ENCODE data around the gene LRBA.
"Not testable (repeated sequence)": the region's sequence is repeated elsewhere in the genome, so short reads cannot be mapped to it uniquely, and the experiment has no call there.

The LRBA gene

DNA sequence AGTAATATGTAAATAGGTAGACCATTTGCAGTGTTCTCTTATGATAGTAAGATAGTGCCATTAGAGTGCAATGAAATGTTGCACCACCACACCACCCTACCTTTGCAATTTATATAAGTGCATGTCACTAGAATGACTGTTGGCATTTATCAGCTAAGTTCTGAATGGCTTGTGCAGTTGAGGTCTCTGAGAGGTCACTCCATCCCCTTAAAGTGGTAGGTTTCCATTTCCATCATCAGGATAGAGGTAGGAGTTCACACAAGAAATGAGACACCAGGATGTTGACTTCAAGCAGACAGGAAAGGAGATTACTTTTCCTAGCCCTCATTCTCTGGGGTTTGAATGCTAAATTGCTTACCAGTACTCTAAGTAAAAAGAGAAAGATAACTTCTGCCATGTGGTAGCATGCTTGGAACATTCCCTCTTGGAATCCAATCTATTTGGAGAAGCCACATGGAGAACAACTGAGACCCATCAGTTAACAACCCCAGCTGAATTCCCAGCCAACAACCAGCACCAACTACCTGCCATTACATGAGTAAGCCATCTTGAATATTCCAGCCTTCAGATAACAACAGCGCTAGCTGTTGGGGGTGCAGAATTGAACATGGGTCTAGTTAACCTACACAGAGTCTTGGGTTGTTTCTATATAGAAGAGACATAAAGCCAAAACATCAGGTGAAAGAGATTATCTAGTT, 6.7 kb upstream of the LRBA start:
- DNase-seq: no peak

DNA sequence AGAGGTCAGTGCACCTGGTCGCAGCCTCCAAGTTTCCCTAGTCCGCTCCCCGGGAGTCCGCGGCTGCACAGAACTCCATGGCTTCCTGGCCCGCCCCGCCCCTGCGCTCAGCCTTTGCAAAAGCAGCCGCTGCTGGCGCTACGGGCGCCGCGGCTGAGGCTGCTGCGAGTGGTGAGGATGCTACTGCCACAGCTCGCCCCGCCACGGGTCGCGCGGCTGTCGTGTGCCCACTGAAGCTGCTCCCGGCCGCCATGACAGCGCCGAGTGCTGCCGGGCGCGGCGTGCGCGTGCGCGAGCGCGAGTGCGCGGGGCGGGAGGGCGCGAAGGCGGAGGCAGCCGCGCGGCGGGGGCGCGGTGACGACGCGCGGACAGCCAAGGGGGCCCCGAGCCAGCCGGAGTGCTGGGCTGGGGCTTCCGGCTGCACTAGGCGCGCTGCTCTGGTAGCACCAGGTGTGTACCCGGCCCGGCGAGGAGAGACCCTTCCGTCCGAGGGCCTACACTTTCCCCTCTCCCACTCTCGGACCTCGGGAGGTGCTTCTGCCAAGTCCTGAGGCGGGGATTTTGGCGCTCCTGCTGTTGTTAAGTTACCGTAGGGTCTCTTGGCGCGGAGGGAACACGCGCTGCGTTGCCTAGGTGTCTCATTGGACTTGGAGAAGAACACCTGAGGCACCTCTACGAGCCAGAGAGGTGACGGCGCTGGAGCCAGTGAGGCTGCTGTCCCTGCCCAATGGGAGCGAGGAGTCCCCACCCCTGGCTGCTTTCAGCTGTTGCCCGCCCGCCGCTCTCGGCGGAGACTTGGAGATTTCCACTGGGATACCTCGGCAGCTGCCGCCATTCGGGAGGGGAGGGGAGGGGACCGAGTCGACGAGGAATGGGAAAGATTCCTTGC, 619 bp upstream of the LRBA start:
- DNase-seq: peak; percentile 74

DNA sequence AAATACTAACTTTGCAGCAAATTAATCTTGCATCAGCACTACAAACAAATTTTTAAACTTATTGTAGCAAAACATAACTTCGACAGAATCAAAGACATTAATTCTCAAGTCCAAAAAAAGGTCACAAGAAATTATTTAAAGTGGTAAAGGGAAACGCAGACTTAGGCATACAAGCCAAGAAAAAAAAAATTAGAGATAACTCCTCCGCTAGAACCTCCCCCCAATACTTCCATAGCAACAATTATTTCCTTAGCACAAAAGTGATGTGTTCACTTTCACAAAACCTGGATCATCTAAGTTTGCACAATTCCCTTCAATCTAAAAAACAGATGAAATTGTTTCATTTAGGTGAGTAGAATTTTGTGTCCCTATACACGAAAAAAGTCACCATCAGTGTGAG, 1.1 kb downstream of the LRBA start:
- peak; percentile 28 for DNase-seq

DNA sequence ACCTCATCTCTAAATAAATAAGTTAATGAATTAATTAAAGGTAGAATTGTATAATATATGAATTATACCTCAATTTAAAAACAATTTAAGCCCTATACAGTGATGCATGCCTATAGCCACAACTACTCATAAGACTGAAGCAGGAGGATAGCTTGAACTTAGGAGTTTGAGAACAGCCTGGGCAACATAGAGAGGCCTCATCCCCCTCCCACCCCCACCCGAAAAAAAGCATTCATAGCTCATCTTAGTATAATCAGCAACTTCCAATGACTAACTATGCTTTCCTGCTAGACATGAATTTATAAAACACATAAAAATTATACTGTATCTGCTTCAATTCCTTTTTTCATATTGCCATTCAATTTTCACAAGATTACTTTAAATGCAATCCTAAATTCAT, 1.6 kb downstream of the LRBA start:
- no peak for DNase-seq

DNA sequence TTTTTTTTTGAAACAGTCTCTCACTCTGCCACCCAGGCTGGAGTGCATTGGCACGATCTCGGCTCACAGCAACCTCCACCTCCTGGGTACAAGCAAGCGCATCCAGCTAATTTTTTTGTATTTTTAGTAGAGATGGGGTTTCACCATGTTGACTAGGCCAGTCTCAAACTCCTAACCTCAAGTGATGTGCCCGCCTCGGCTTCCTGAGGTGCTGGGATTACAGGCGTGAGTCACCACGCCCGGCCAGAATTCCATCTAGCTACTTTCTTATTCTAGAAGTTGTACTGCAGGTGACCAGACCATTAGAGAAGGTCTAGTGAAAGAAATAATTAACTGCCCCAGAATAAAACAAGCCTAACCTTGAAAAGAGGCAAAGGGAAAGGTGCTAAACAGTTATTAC, 2.3 kb downstream of the LRBA start:
- peak; percentile 10 for DNase-seq

DNA sequence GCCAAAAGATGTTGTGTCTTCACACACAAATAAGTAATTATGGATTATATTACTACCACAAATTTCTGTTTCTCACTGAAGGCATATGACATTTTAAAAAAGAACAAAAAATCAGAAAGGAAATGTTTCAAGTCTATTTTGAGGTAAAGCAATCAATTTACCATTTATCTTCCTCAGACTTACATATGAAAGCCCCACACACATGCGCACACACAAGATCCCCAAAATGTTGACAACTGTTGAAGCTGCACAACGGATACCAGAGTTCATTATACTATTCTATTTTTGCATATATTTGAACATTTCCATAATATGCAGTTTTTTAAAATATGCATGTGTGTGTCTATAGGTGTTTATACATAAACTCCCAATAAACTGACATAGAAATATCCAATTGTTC, 2.7 kb downstream of the LRBA start:
- no peak for DNase-seq

DNA sequence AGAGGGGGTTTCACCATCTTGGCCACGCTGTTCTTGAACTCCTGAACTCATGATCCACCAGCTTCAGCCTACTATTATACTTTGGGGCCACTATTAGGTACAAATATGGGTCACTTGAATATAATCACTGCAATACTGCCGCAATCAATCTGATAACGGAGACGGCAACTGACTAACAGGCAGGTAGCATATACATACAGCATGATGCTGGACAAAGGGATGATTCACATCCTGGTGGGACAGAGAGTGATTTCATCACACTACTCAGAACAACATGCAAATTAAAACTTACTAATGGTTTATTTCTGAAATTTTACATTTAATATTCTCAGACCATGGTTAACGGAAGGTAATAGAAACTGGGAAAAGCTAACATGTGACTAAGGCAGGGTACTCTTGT, 10.9 kb downstream of the LRBA start:
- no peak for DNase-seq

DNA sequence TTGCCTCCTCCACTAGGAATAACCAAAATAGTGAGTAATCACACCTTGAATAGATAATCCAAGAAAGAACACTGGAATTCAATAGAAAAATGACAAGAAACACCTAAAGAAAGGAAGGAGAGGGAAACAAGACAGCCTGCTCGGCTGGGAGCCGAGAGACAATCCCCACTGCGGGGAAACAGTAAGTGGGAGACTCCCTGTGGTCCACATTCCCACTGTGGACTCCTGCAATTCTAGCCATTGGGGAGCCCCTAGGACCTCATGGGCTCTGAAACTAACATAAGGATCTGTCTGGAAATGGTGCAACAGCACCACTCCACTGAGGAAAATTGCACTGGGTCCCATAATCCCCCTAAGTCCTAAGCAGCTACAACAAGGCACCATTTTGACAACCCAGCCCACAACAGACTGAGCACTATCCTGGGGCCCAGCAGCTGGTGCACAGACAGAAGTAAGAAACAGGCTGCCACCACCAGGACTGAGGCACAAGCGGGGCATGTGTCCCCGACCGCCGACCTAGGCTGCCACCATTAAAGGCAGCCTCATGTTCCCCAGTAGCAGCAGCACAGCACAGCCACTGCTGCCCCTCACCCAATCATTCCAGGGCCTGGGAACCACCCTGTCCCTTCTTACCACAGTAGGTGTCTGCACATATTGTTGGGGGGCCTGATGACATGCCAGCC, 14.2 kb downstream of the LRBA start:
- no peak for DNase-seq

DNA sequence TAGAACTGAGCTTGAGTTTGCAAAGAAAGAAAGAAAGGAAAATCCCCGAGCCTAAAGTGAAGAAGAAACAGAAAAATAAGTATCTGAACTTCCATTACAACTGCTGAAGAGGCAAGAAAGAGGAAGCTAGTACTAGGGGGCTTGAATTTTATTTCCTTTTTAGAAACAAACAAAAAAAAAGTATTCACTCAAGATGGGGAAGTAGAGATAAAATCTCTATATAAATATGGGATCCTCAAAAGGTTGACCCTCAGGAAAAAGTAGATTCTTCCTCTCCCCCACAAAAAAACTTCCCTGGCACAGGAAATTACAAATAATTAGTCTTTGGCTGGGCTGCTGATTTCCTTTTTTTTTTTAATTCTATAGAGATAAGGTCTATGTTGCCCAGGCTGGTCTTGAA, 16.0 kb downstream of the LRBA start:
- no peak for DNase-seq

DNA sequence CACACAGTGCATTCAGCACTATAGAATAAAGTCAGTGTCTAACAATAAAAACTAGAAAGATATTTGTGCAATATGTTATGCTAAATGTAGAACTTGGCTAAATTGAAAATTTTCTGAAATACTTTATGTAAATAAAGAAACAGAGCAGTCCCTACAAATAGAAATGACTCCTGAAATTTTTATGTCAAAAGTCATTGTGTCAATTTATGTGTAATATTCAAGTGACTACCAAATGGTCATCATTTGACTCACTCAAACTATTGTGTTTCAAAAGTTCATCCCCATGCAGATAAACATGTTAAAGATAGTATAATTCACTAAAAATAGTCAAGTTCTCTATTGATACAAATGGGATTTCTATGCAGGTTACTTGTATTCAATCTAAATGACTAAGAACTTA, 17.9 kb downstream of the LRBA start:
- no peak for DNase-seq

DNA sequence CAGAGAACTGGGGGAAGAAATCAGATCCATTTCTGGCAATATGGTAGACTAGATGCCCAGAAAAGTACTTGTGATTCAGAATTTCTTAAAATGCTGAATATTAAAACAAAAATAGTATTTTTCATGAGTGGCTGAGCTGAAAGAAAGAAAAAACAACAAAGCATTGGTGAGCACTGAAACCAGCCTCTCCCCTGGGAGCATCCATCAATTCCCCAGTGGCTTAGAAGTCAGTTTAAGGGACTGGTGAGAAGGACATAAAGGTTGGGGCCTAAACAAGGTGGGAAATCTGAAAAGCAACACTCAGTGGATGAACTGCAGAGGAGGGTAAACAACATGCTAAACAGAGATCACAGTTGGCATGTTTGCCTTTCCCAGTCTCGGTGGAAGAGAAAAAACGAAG, 20.4 kb downstream of the LRBA start:
- no peak for DNase-seq

DNA sequence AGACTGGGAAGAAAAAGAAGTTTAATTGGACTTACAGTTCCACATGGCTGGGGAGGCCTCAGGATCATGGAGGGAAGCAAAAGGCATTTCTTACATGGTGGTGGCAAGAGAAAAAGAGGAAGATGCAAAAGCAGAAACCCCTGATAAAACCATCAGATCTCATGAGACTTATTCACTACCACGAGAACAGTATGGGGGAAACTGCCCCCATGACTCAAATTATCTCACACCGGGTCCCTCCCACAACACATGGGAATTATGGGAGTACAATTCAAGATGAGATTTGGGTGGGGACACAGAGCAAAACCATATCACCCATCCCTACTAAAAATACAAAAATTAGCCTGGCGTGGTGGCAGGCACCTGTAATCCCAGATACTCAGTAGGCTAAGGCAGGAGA, 21.5 kb downstream of the LRBA start:
- not testable (repeated sequence) for DNase-seq

DNA sequence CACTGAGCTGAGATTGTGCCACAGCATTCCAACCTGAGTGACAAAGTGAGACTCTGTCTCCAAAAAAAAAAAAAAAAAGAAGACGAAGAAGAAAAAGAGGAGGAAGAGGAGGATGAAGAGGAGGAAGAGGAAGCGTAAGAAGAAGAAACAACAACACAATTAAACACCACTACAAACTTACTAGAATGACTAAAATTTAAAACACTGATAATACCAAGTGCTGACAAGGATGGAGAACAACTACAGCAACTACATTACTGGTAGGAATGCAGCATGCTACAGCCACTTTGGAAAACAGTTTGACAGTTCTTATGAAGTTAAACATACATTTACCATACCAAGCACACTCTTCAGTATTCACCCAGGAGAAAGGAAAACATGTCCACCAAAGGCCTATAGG, 24.1 kb downstream of the LRBA start:
- DNase-seq: no peak

DNA sequence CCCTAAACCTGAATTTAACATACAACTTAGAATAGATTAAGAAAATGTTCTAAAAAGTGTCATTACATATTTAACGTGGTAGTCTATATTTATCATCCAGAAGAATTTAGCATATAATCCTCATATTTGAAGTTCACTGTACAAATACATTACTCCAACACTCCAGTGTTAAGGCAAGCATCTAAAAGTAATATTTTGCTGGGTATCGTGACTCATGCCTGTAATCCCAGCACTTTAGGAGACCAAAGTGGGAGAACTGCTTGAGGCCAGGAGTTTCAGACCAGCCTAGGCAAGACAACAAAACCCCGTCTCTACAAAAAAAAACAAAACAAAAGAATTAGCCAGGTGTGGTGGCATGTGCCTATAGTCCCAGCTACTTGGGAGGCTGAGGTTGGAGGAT, 24.8 kb downstream of the LRBA start:
- no peak for DNase-seq

DNA sequence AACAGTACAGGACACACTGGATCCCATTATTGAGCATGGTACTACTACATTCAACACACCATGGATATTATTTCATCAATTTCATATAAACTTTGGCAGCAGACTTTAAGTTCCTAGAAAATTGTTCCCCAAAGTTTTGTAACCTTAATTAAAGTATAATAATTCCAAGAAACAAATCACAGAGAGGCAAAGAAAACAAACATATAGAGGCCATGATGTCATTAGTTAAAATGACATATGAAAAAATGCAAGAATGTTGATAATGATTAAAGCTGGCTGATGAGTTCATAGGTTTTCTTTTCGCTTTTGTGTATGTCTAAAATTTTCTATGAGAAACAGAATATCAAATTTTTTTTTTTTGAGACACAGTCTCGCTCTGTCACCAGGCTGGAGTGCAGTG, 26.8 kb downstream of the LRBA start:
- no peak for DNase-seq

DNA sequence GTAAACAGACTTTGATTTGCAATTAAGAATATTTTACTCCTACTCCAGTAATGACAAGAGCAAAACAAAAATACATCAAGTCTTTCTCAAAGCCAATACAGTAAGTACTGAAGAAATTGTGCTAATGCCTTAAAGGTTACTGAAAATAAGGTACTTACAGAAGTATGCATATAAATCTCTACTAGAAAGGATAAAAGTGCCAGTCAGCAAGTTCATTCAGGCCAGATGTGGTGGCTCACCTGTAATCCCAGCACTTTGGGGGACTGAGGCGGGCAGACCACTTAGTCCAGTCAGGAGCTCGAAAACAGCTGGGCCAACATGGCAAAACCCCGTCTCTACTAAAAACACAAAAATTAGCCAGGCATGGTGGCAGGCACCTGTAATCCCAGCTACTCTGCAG, 27.9 kb downstream of the LRBA start:
- DNase-seq: no peak

DNA sequence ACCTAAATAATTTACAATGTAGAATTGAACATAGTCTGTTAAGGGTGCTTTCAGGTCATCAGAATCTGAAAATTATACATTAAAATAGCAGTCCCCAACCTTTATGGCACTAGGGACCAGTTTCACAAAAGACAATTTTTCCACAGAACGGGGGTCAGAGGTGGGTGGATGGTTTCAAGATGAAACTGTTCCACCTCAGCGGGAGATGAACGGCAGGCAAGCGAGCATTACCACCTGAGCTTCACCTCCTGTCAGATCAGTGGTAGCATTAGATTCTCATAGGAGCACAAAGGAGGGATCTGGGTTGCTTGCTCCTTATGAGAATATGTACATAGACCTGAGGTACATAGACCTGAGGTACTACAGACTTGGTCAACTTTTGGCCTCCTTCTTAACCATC, 29.0 kb downstream of the LRBA start:
- DNase-seq: no peak

DNA sequence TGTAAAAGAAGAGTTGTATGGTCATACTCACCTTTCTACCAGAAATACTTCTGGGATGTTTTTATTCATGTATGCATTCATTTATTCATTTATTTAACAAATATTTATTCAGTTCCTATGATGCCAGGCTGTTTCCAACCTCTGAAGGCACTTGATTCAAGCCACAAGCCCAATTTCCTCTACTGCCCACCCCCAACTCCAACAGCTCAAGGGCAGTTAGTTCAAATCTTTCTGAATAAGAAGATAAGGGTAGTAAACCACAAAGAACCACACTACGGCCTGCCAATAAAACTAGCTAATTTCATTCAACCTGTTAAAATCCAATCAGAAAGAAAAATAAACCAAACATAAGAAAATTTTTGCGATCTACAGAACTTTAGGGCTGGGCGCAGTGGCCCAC, 31.2 kb downstream of the LRBA start:
- no peak for DNase-seq

DNA sequence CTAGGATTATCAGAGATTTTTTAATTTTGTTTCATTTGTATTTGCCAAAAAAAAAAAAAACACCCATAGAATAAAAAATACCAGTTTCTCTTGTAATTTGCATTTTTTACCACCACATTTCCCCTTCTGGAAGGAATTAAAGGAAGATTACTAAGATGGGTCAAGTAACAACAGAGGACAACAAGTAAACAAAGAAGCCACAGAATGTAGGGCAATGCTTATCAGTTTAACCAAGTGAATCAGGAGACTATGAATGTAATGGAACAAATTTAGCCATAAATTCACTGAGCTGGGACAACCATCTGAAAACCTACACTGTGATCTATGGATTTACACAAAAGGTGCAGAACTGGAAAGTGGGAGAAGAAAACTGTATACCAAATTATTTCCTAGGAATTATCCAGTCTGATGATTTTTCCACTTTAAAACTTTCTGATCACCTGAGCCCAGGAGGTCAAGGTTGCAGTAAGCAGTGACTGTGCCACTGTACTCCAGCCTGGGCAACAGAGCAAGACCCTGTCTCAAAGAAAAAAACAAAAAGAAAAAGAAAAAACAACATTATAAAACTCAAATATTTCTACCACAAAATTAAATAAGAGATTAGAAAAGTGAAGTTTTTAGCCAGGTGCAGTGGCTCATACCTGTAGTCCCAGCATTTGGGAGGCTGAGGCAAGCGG, 32.4 kb downstream of the LRBA start:
- no peak for DNase-seq

DNA sequence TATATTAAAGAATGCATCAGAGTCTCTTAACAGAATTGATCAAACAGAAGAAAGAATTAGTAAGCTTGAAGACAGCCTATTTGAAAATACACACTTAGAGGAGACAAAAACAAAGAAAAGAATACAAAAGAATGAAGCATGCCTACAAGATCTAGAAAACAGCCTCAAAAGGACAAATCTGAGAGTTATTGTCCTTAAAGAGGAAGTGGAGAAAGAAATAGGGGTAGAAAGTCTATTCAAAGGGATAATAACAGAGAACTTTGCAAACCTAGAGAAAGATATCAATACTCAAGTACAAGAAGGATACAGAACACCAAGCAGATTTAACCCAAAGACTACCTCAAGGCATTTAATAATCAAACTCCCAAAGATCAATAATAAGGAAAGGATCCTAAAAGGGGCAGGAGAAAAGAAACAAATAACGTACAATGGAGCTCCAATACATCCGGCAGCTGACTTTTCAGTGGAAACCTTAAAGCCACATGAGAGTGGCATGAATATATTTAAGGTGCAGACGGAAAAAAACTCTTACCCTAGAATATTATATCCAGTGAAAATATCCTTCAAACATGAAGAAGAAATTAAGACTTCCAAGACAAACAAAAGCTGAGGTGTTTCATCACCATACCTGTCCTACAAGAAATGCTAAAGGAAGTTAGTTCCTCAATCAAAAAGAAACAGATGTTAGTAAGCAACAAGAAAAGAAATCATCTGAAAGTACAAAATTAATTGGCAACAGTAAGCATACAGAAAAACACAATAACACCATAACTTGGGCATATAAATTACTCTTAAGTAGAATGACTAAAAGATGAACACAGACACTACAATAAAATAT, 36.1 kb downstream of the LRBA start:
- no peak for DNase-seq

DNA sequence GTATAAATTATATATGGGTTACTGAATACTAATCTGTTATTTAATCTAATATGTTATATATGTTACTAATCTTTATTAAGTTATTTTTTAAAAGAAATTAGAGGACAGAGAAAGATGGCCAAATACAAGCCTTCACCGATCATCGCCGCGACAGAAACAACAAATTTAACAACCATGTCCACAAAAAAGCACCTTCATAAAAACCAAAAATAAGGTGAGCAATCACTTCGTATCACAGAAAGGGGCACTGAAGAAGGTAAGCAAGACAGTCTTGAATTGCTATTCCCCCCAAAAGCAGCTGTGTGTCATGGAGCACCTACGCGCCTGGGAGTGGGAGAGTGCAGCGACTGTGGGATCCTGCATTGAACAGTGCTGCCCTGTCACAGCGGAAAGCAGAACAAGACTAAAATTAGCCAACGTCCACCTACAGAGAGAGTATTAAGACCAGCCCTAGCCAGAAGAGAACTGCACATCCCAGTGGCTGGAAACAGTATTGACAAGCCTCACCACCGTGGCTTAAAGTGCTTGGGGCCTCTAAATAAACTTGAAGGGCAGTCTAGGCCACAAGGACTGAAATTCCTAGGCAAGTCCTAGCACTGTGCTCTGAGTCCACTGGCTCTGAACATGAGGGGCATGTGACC, 38.5 kb downstream of the LRBA start:
- DNase-seq: no peak

DNA sequence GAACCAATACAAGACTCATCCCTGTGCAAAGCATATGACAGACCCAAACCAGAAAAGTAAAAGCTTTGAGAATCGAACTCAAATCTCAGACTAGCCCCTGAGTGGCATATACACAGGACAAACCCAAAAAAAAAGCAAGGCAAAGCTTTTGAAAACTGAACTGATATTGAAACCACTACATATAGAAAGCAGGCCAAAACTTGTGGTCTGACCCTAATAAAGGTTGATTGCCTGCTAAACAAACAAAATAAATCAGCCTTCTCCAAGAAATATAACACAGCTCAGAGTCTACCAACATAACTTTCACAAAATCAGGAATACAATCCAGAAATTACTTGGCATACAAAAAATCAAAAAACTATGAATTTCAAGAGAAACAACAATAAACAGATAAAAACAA, 40.3 kb downstream of the LRBA start:
- DNase-seq: no peak
